ENCODE measurements around the gene ISG20L2.
A peak's percentile ranks its signal among the peaks of the same experiment; 100 is the strongest.

ISG20L2 gene

GRCh38 chr1:156705321-156705917, 23.1 kb downstream of the ISG20L2 start, which contains the start of gene CRABP2:
CRABP2 (minus strand) TSS chr1:156705583; CDS start chr1:156705446, 137 bp downstream.
- peak within 1 kb of the TSS; percentile 20 for H3K4me3 ChIP-seq (ENCODE audit: low read depth, low read length)
- TF ChIP-seq CTCF (IDR thresholded peaks at IDR 0.05; ENCODE audit: low read depth, low read length) = no peak

- peak overlapping the region; percentile 20 for H3K4me3 ChIP-seq (ENCODE audit: low read depth, low read length)
- no peak for TF ChIP-seq CTCF (IDR thresholded peaks at IDR 0.05; ENCODE audit: low read depth, low read length)
Measured at GRCh38 chr1:156704930-156705320, 23.6 kb downstream of the ISG20L2 start.

GRCh38 chr1:156704166-156704711, 24.3 kb downstream of the ISG20L2 start:
- no peak for TF ChIP-seq CTCF (IDR thresholded peaks at IDR 0.05; ENCODE audit: low read depth, low read length)
- peak overlapping the region; percentile 20 for H3K4me3 ChIP-seq (ENCODE audit: low read depth, low read length)

GRCh38 chr1:156703741-156704140, 24.8 kb downstream of the ISG20L2 start:
- TF ChIP-seq CTCF (IDR thresholded peaks at IDR 0.05; ENCODE audit: low read depth, low read length) = no peak
- no peak overlapping the region for H3K4me3 ChIP-seq (ENCODE audit: low read depth, low read length)

GRCh38 chr1:156703336-156703735, 25.2 kb downstream of the ISG20L2 start:
- no peak overlapping the region for H3K4me3 ChIP-seq (ENCODE audit: low read depth, low read length)
- TF ChIP-seq CTCF (IDR thresholded peaks at IDR 0.05; ENCODE audit: low read depth, low read length) = no peak

GRCh38 chr1:156700736-156701531, 27.6 kb downstream of the ISG20L2 start:
- TF ChIP-seq CTCF (IDR thresholded peaks at IDR 0.05; ENCODE audit: low read depth, low read length) = no peak
- no peak overlapping the region for H3K4me3 ChIP-seq (ENCODE audit: low read depth, low read length)

- TF ChIP-seq CTCF (IDR thresholded peaks at IDR 0.05; ENCODE audit: low read depth, low read length) = no peak
- H3K4me3 ChIP-seq (ENCODE audit: low read depth, low read length) = no peak overlapping the region
Measured at GRCh38 chr1:156698995-156699394, 29.6 kb downstream of the ISG20L2 start.
